ENCODE data around the gene KRTDAP.

DNA sequence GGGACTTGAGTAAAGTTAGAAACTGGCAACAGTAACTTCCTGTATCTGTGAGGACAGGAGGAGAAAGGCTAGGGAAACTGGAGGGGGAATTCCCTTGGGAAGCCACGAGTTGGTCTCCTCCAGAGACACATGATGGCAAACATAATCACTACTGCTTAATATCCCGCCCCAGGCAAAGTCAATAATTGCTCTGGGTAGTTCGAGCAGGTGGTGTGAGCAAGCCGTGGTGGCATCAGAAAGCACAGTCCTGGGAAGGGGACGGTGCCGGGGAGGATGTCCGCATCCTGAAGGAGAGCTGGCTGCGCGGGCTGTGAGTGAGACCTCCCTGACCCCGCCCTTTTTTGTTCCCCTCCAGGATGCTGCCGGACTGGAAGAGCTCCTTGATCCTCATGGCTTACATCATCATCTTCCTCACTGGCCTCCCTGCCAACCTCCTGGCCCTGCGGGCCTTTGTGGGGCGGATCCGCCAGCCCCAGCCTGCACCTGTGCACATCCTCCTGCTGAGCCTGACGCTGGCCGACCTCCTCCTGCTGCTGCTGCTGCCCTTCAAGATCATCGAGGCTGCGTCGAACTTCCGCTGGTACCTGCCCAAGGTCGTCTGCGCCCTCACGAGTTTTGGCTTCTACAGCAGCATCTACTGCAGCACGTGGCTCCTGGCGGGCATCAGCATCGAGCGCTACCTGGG is 40.8 kb downstream of the KRTDAP start:
- TF ChIP-seq, protein P1, sequence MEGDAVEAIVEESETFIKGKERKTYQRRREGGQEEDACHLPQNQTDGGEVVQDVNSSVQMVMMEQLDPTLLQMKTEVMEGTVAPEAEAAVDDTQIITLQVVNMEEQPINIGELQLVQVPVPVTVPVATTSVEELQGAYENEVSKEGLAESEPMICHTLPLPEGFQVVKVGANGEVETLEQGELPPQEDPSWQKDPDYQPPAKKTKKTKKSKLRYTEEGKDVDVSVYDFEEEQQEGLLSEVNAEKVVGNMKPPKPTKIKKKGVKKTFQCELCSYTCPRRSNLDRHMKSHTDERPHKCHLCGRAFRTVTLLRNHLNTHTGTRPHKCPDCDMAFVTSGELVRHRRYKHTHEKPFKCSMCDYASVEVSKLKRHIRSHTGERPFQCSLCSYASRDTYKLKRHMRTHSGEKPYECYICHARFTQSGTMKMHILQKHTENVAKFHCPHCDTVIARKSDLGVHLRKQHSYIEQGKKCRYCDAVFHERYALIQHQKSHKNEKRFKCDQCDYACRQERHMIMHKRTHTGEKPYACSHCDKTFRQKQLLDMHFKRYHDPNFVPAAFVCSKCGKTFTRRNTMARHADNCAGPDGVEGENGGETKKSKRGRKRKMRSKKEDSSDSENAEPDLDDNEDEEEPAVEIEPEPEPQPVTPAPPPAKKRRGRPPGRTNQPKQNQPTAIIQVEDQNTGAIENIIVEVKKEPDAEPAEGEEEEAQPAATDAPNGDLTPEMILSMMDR (IDR thresholded peaks at IDR 0.05), result no peak
- TF ChIP-seq POLR2A (IDR thresholded peaks at IDR 0.05), result no peak

Measured in thyroid gland (tissue), 4 donors.